OCI-LY1 (cell line): Measurements from ENCODE around the gene ZNF804B.

Source experiments
- CTCF ChIP-seq: fragments of 200-600 bp; sonication (generic), shearing (Covaris generic); IDR thresholded peaks from 2 replicates; pipeline ENCODE4 v1.5.1; 2017; ENCODE audit warnings: mild to moderate bottlenecking, antibody characterized with exemption, low read length, moderate library complexity, mixed read lengths
- EZH2 ChIP-seq: fragments of 200-600 bp; sonication (generic), shearing (Covaris generic); IDR thresholded peaks from 2 replicates; pipeline ENCODE4 v1.8.0; 2017; ENCODE audit warnings: borderline replicate concordance, mixed run types, mild to moderate bottlenecking, antibody characterized with exemption, low read length, moderate library complexity, mixed read lengths

- TF ChIP-seq CTCF (no peak), EZH2 (no peak)
Observed at GRCh38 chr7:89170628-89171027, 411.1 kb downstream of the ZNF804B start.
